Neural progenitor cell (in vitro differentiated cells): Measurements from ENCODE around the gene ZFPL1.
"Not testable (repeated sequence)": the region's sequence is repeated elsewhere in the genome, so short reads cannot be mapped to it uniquely, and the experiment has no call there.

ENCODE experiments used
- EZH2 ChIP-seq: fragments of 200-600 bp; sonication (generic); IDR thresholded peaks from 2 replicates; pipeline ENCODE4 v1.6.1; 2017; ENCODE audit warnings: antibody characterized with exemption, mild to moderate bottlenecking, moderate library complexity
- EZH2phosphoT487 ChIP-seq: fragments of 200-600 bp; sonication (generic); IDR thresholded peaks from 2 replicates; pipeline ENCODE4 v1.6.1; 2017; ENCODE audit warnings: antibody characterized with exemption
- TF ChIP-seq, protein P1 (sequence below): fragments of 200-600 bp; sonication (generic); IDR thresholded peaks from 2 replicates; pipeline ENCODE4 v1.5.1; 2017; ENCODE audit warnings: antibody characterized with exemption, mild to moderate bottlenecking

DNA sequence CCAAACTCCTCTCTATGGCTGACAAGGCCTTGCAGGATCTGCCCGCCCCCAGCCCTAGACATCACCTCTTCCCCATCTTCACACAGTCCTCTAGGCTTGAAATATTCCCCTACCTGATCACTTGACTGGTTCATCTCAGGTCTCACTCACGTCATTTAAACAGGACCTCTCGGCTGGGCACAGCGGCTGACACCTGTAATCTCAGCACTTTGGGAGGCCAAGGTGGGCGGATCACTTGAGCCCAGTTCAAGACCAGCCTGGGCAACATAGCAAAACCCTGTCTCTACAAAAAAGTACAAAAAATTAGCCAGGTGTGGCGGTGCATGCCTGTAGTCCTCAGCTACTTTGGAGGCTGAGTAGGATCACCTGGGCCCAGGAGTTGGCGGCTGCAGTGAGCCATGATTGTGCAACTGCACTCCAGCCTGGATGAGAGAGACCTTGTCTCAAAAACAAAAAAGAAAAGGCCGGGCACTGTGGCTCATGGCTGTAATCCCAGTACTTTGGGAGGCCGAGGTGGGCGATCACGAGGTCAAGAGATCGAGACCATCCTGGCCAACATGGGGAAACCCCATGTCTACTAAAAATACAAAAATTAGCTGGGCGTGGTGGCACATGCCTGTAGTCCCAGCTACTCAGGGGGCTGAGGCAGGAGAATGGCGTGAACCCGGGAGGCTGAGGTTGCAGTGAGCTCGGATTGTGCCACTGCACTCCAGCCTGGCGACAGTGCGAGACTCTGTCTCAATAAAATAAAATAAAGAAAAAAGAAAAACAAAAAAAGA, 35.1 kb downstream of the ZFPL1 start:
- TF ChIP-seq, protein P1, sequence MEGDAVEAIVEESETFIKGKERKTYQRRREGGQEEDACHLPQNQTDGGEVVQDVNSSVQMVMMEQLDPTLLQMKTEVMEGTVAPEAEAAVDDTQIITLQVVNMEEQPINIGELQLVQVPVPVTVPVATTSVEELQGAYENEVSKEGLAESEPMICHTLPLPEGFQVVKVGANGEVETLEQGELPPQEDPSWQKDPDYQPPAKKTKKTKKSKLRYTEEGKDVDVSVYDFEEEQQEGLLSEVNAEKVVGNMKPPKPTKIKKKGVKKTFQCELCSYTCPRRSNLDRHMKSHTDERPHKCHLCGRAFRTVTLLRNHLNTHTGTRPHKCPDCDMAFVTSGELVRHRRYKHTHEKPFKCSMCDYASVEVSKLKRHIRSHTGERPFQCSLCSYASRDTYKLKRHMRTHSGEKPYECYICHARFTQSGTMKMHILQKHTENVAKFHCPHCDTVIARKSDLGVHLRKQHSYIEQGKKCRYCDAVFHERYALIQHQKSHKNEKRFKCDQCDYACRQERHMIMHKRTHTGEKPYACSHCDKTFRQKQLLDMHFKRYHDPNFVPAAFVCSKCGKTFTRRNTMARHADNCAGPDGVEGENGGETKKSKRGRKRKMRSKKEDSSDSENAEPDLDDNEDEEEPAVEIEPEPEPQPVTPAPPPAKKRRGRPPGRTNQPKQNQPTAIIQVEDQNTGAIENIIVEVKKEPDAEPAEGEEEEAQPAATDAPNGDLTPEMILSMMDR: not testable (repeated sequence)
- TF ChIP-seq EZH2phosphoT487, EZH2: not testable (repeated sequence)
